ENCODE measurements around the gene ATP8A1.
"Not testable (repeated sequence)": the region's sequence is repeated elsewhere in the genome, so short reads cannot be mapped to it uniquely, and the experiment has no call there.

ATP8A1 gene

DNA sequence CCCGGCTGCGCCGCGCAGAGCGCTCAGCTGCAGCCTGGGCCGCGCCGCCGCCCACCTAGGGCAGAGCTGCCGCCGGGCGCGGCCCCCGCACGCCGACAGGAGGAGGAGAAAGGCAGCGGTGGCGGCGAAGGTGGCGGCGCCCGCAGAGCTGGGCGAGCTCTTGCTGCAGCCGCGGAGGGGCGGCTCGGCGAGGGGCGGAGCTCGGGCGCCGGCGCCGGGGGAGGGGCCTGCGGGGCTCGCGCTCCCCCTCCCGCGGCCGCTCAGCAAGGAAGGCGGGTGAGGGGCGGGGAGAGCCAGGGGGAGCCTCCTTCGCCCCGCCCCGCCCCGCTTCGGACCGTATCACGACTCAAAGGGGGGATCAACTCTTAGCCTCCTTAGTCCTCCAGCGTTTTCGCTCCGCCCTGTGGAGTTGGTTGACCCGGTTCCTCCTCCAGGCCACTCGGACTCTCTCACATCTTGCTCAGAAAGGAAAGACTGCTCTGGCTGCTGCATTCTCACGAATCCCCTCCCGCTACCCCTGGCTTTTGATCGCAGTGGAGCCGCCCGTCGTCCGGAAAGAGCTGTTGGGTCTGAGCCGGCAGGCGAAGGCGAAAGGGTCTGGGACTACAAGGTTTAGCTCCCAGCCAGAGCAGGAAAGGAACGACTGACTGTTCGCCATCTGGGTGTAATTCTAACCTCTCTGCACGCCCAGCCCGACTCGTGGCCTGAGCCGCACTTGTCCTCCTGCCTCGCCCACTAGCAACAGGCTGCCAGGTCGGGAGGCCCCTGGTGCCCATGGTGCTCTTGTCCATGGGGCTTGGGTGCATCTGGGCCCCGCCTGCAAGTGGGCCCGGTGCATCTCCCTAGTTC, at the start of gene ATP8A1:
Gene ATP8A1 (minus strand): TSS at position 162 of the 849 bp plus-strand sequence. CDS start 232 bp downstream, outside the sequence.
- FAIRE-seq (peak; percentile 91), DNase-seq (ENCODE audit: low spot score) (peak; percentile 97)

GRCh38 chr4:42706086-42706485, 49.2 kb upstream of the ATP8A1 start:
- no peak for DNase-seq (ENCODE audit: low spot score)
- no peak for FAIRE-seq

DNA sequence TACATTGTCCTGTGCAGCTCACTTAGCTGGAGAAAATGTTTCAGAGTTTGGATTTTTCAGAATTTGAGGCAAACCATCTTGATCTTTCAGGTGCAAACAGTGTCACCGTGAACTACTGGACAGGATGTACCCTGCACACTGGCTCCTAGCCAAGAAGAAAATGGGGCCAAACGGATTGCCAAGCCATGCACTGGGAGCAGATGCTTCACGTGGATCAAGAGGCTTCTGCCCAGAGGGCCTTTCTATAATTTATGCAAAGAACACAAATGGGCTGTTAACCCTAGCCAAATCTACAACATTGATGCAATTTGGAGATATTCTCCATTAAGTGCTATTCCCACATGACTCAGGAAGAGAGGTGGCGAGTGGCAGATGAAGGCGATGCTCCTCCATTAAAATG, 46.9 kb upstream of the ATP8A1 start:
- no peak for DNase-seq (ENCODE audit: low spot score)
- no peak for FAIRE-seq

GRCh38 chr4:42702895-42703294, 46.0 kb upstream of the ATP8A1 start:
- DNase-seq (ENCODE audit: low spot score) = no peak
- FAIRE-seq = no peak

DNA sequence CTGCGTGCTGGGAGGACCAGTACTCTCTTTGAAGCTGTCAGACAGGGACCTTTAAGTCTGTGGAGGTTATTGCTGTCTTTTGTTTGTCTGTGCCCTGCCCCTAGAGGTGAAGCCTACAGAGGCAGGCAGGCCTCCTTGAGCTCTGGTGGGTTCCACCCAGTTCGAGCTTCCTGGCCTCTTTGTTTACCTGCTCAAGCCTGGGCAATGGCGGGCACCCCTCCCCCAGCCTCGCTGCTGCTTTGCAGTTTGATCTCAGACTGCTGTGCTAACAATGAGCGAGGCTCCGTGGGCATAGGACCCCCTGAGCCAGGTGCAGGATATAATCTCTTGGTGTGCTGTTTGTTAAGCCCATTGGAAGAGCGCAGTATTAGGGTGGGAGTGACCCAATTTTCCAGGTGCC, 44.9 kb upstream of the ATP8A1 start:
- DNase-seq (ENCODE audit: low spot score); FAIRE-seq: not testable (repeated sequence)

GRCh38 chr4:42690537-42690936, 33.6 kb upstream of the ATP8A1 start:
- DNase-seq (ENCODE audit: low spot score) = no peak
- FAIRE-seq = no peak

- DNase-seq (ENCODE audit: low spot score) (no peak), FAIRE-seq (no peak)
Measured at GRCh38 chr4:42683393-42683792, 26.5 kb upstream of the ATP8A1 start.

- DNase-seq (ENCODE audit: low spot score) = no peak
- FAIRE-seq = no peak
Measured at GRCh38 chr4:42678512-42678911, 21.6 kb upstream of the ATP8A1 start.

DNA sequence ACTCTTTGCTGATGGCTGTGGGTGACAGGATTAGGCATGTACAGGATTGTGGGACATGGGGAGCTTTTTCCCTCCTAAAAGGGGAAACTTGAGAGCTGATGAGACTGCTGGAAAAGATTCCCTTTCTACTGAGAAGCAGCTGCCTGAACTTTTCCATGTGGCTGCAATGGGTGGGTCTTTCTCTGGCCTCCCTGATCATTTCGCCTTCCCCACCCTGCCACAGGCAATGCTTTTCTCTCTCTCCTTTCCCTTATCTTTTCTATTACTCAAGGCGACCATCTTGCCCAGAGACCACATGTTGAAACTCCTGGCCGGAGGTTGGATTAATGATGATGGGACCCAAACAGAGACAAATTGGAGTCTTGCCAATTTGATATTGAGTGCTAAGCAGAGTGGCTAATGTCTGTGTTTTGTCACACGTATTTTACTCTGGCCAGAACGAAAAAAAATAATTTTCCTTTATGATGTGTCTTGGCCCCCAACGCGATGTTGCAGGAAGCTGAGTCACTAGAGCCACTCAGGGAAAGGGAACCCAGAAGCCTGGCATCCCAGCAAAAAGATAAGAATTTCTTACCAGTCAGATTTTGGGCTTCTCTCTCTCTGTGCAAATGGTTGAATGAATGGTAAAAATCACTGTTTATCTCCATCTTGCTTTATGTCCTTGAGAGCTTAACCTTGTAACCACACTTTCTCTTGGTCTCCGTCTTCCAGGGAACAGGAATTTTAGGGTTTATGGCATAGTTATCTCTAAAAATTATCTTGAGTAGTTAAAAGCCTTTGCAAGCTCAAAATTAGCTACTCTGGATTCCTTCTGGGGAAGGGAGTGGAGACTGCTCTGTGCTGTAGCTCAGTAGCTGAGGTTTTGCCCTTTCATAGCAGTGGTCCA, 19.4 kb upstream of the ATP8A1 start:
- FAIRE-seq (no peak), DNase-seq (ENCODE audit: low spot score) (no peak)

GRCh38 chr4:42673082-42673425, 16.1 kb upstream of the ATP8A1 start:
- FAIRE-seq = no peak

GRCh38 chr4:42672359-42673081, 15.6 kb upstream of the ATP8A1 start:
- no peak for FAIRE-seq
- DNase-seq (ENCODE audit: low spot score) = no peak

More at GRCh38 chr4:42673082-42673425, 16.1 kb upstream of the ATP8A1 start:
- DNase-seq (ENCODE audit: low spot score) = no peak

GRCh38 chr4:42671431-42672194, 14.7 kb upstream of the ATP8A1 start:
- FAIRE-seq = peak; percentile 73
- DNase-seq (ENCODE audit: low spot score) = no peak

- no peak for FAIRE-seq
- no peak for DNase-seq (ENCODE audit: low spot score)
Measured at GRCh38 chr4:42658261-42658660, 1.4 kb upstream of the ATP8A1 start.

DNA sequence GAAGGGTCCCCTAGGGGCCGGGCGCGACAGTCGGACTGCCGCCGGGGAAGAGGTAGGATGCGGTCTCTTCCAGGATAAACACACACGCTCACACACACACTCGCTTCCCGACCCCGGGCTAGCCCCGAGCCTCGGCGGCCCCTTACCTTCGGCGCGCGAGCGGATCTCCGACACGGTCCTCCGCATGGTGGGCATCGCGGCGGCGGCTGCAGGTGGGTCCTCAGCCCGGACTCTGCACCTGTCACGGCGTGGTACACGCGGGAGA, 294 bp downstream of the ATP8A1 start:
- DNase-seq (ENCODE audit: low spot score) = no peak
- FAIRE-seq = no peak

DNA sequence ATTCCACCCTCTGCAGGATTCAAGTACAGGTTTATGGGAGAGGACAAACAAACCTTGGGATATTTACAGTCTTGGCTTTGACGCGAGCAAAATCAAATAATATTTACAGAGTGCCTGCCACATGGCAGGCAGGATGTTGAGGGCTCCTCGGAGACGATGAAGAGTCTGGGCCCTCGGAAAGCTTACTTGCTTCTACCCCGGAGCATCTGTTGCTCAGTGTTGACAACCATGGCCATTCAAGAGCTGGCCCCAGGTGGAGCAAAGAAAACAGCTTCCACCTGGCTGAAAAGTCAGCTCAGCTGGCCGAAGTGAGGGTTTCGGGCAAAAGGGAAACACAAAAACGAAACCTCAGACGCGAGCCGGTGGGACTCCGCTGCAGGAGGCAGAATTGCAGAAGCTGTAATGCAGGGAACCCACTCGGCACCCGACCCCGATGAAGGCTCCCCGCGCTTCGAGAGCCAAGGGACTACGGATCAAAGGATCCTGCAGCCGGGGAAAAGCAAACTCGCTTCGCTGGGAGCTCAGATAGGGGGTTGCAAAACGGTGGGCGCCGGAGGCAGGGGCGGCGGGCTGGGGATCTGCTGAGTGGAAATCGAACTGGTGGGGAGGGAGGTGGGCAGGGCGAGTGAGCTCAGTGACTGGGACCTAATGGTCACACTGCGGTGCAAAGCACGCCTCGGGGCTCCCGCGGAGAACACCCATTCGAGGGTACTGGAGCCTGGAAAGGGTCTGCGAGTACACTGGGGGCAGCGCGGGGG, 805 bp downstream of the ATP8A1 start:
- DNase-seq (ENCODE audit: low spot score) (peak; percentile 29), FAIRE-seq (no peak)

- DNase-seq (ENCODE audit: low spot score) (no peak), FAIRE-seq (no peak)
Measured at GRCh38 chr4:42655269-42655637, 1.7 kb downstream of the ATP8A1 start.

GRCh38 chr4:42654631-42655268, 2.2 kb downstream of the ATP8A1 start:
- DNase-seq (ENCODE audit: low spot score) (peak; percentile 73), FAIRE-seq (no peak)

- DNase-seq (ENCODE audit: low spot score) (no peak), FAIRE-seq (no peak)
Measured at GRCh38 chr4:42653626-42654560, 3.0 kb downstream of the ATP8A1 start.

Data from urothelium cell line (cell line).